Naive thymus-derived CD8-positive, alpha-beta T cell (primary cell): ENCODE results near the gene E2F3. TPM values are rescaled to one million over a fixed set of nuclear protein-coding genes. Genes with fewer than 3 reads are reported as not detected.

Experiments
- ATAC-seq, 2 donors: fragments of 150-1000 bp; cut with Tn5 transposase in 1 of 2; sonication (Bioruptor Pico), chemical (Tn5 transposase) in 1 of 2; 1 replicate in 1 of 2; 2 replicates in 1 of 2; pipeline ENCODE4 v1.10.0; 2021; ENCODE audit warnings: mild to moderate bottlenecking in 2 of 2, moderate library complexity in 2 of 2
- POLR2A ChIA-PET: fragments of 350-600 bp; sonication (Branson Sonifier 250); formaldehyde crosslinking; loops from one replicate; lab custom pipeline; 2021; ENCODE audit warnings: antibody characterized with exemption; lab: Charles Lee
- DNase-seq, 10 donors: peaks; one replicate each; pipeline versions ENCODE4 v3.0.0 to v3.0.0-alpha.2; 2020 to 2022
- H3K27ac Mint-ChIP-seq, 10 donors: one replicate each; pipeline ENCODE4 v1.8.0; 2020 to 2022; ENCODE audit warnings: mild to moderate bottlenecking in 10 of 10, mixed read lengths in 10 of 10, moderate library complexity in 4 of 10, inconsistent platforms in 1 of 10
- H3K27me3 Mint-ChIP-seq, 5 donors: one replicate each; pipeline ENCODE4 v1.8.0; 2021 to 2022; ENCODE audit warnings: mixed read lengths in 5 of 5
- H3K36me3 Mint-ChIP-seq, 3 donors: one replicate each; pipeline ENCODE4 v1.8.0; 2020 to 2022; ENCODE audit warnings: mixed read lengths in 3 of 3, mild to moderate bottlenecking in 2 of 3, inconsistent platforms in 1 of 3
- H3K4me1 Mint-ChIP-seq, 4 donors: one replicate each; pipeline ENCODE4 v1.8.0; 2021 to 2022; ENCODE audit warnings: mixed read lengths in 4 of 4
- H3K4me3 Mint-ChIP-seq, 10 donors: one replicate each; pipeline ENCODE4 v1.8.0; 2020 to 2022; ENCODE audit warnings: mild to moderate bottlenecking in 10 of 10, mixed read lengths in 10 of 10, moderate library complexity in 6 of 10, inconsistent platforms in 1 of 10
- H3K9me3 Mint-ChIP-seq, 9 donors: one replicate each; pipeline ENCODE4 v1.8.0; 2020 to 2022; ENCODE audit warnings: mixed read lengths in 9 of 9, mild to moderate bottlenecking in 3 of 9, inconsistent platforms in 1 of 9, moderate library complexity in 1 of 9
- polyA plus RNA-seq, 3 donors: library from polyadenylated mRNA; unstranded; fragments of 300-500 nt; fragmentation: Illumina TruSeq; gene quantifications; one replicate each; pipeline ENCODE4 v1.2.3, GENCODE V29; 2021
- total RNA-seq, 8 experiments: library from RNA in 2 of 8; stranded (reverse) in 2 of 8; gene quantifications; one replicate each; pipeline ENCODE4 v1.2.3 and lab custom pipeline; 2021 to 2026

E2F3 gene
- total and polyA plus RNA-seq, 5 experiments from 2014 or later, result 4.9 to 45.2 (median 8.0) TPM

GRCh38 chr6:20402342-20403069 lies 827 bp downstream of the E2F3 start:
- H3K4me3 Mint-ChIP-seq, result peak overlapping the region; percentile 88 to 98 (median 95)
- H3K27ac Mint-ChIP-seq, result peak overlapping the region in 6 of 10 donors; percentile 41 to 92 (median 60)
- H3K4me1 Mint-ChIP-seq, result peaks cover 23 to 50% (median 39%) of the 10 kb centered on the region in 4 donors
- H3K27me3 Mint-ChIP-seq, result no peaks in the 10 kb centered on the region
- no peaks in the 10 kb centered on the region for H3K9me3 Mint-ChIP-seq
- POLR2A ChIA-PET, result interaction anchor here (0.6 to 7.8 kb wide), 9 partner anchors 35 to 132 kb away, joined by 4 to 216 read pairs (median 9); partner anchors contain the start of gene CDKAL1
- peak; percentile 14 to 66 (median 38) for DNase-seq
- peak in 1 of 2 donors; percentile 3 for ATAC-seq
- H3K36me3 Mint-ChIP-seq, result peaks cover 0 to 5% (median 3%) of the 10 kb centered on the region in 3 donors

GRCh38 chr6:20403070-20403765 lies 1.5 kb downstream of the E2F3 start:
- DNase-seq (peak; percentile 69 to 94 (median 78)), ATAC-seq (peak; percentile 43)
- Mint-ChIP-seq H3K9me3 (no peaks in the 10 kb centered on the region), H3K36me3 (peaks cover 0 to 7% (median 3%) of the 10 kb centered on the region in 3 donors), H3K4me3 (peak overlapping the region; percentile 55 to 98 (median 88)), H3K27me3 (no peaks in the 10 kb centered on the region), H3K4me1 (peaks cover 25 to 57% (median 46%) of the 10 kb centered on the region in 4 donors), H3K27ac (peak overlapping the region in 8 of 10 donors; percentile 47 to 94 (median 74))
- POLR2A ChIA-PET, result interaction anchor here (0.5 to 7.8 kb wide), 10 partner anchors 35 to 131 kb away, joined by 3 to 216 read pairs (median 6); partner anchors contain the start of gene CDKAL1

- peaks cover 0 to 7% (median 3%) of the 10 kb centered on the region in 3 donors for H3K36me3 Mint-ChIP-seq
- no peaks in the 10 kb centered on the region for H3K9me3 Mint-ChIP-seq
- peak; percentile 12 to 15 for ATAC-seq
- POLR2A ChIA-PET, result interaction anchor here (0.5 to 7.8 kb wide), 22 partner anchors 10 to 532 kb away, joined by 3 to 216 read pairs (median 4); partner anchors contain the start of gene CDKAL1
- H3K27me3 Mint-ChIP-seq, result no peaks in the 10 kb centered on the region
- peak overlapping the region; percentile 83 to 98 (median 96) for H3K4me3 Mint-ChIP-seq
- peak overlapping the region; percentile 87 to 96 (median 94) for H3K27ac Mint-ChIP-seq
- H3K4me1 Mint-ChIP-seq, result peaks cover 25 to 64% (median 49%) of the 10 kb centered on the region in 4 donors
- peak in 9 of 10 donors; percentile 41 to 81 (median 62) for DNase-seq
Measured at GRCh38 chr6:20403766-20404640, 2.3 kb downstream of the E2F3 start.

GRCh38 chr6:20404641-20405032 lies 3.0 kb downstream of the E2F3 start:
- Mint-ChIP-seq H3K27ac (peak overlapping the region; percentile 87 to 96 (median 94)), H3K27me3 (no peaks in the 10 kb centered on the region), H3K4me3 (peak overlapping the region; percentile 83 to 98 (median 96)), H3K36me3 (peaks cover 0 to 7% (median 3%) of the 10 kb centered on the region in 3 donors), H3K4me1 (peaks cover 25 to 66% (median 49%) of the 10 kb centered on the region in 4 donors), H3K9me3 (no peaks in the 10 kb centered on the region)
- POLR2A ChIA-PET, result interaction anchor here (0.5 to 7.8 kb wide), 19 partner anchors 9 to 531 kb away, joined by 3 to 216 read pairs (median 4); no protein-coding TSS in a partner anchor
- ATAC-seq (peak; percentile 28 to 43), DNase-seq (peak; percentile 37 to 78 (median 62))

- Mint-ChIP-seq H3K9me3 (no peaks in the 10 kb centered on the region), H3K4me3 (peak overlapping the region in 2 of 10 donors; percentile 61 to 65), H3K36me3 (peaks cover 0 to 11% (median 7%) of the 10 kb centered on the region in 3 donors), H3K27me3 (no peaks in the 10 kb centered on the region), H3K27ac (peak overlapping the region in 4 of 10 donors; percentile 61 to 76 (median 69)), H3K4me1 (peaks cover 34 to 87% (median 64%) of the 10 kb centered on the region in 4 donors)
- DNase-seq (no peak), ATAC-seq (no peak)
- POLR2A ChIA-PET, result no interaction called here
Measured at GRCh38 chr6:20408851-20409250, 7.2 kb downstream of the E2F3 start.

GRCh38 chr6:20409427-20409971 lies 7.8 kb downstream of the E2F3 start:
- peaks cover 30 to 87% (median 62%) of the 10 kb centered on the region in 4 donors for H3K4me1 Mint-ChIP-seq
- DNase-seq, result no peak
- H3K27me3 Mint-ChIP-seq, result no peaks in the 10 kb centered on the region
- peak overlapping the region in 8 of 10 donors; percentile 15 to 65 (median 28) for H3K4me3 Mint-ChIP-seq
- POLR2A ChIA-PET, result interaction anchor here (2.8 kb wide), 1 partner anchor 90 kb away, joined by 11 read pairs; no protein-coding TSS in a partner anchor
- peak overlapping the region in 6 of 10 donors; percentile 24 to 76 (median 65) for H3K27ac Mint-ChIP-seq
- H3K9me3 Mint-ChIP-seq, result no peaks in the 10 kb centered on the region
- ATAC-seq, result peak in 1 of 2 donors; percentile 14
- peaks cover 0 to 11% (median 7%) of the 10 kb centered on the region in 3 donors for H3K36me3 Mint-ChIP-seq

- peak overlapping the region in 2 of 10 donors; percentile 47 to 63 for H3K4me3 Mint-ChIP-seq
- H3K27me3 Mint-ChIP-seq, result no peaks in the 10 kb centered on the region
- peak overlapping the region in 6 of 10 donors; percentile 2 to 77 (median 24) for H3K27ac Mint-ChIP-seq
- ATAC-seq (no peak), DNase-seq (no peak)
- peaks cover 0 to 10% (median 7%) of the 10 kb centered on the region in 3 donors for H3K36me3 Mint-ChIP-seq
- H3K4me1 Mint-ChIP-seq, result peaks cover 42 to 92% (median 74%) of the 10 kb centered on the region in 4 donors
- H3K9me3 Mint-ChIP-seq, result no peaks in the 10 kb centered on the region
- POLR2A ChIA-PET, result interaction anchor here (2.8 kb wide), 1 partner anchor 92 kb away, joined by 11 read pairs; no protein-coding TSS in a partner anchor
Measured at GRCh38 chr6:20411544-20411943, 9.9 kb downstream of the E2F3 start.

GRCh38 chr6:20411953-20412681 lies 10.4 kb downstream of the E2F3 start:
- Mint-ChIP-seq H3K4me3 (no peak overlapping the region), H3K36me3 (peaks cover 0 to 8% (median 6%) of the 10 kb centered on the region in 3 donors), H3K9me3 (no peaks in the 10 kb centered on the region), H3K4me1 (peaks cover 42 to 92% (median 75%) of the 10 kb centered on the region in 4 donors), H3K27ac (peak overlapping the region in 7 of 10 donors; percentile 2 to 77 (median 24)), H3K27me3 (no peaks in the 10 kb centered on the region)
- POLR2A ChIA-PET, result interaction anchor here (2.8 kb wide), 1 partner anchor 92 kb away, joined by 11 read pairs; no protein-coding TSS in a partner anchor
- ATAC-seq, result no peak
- DNase-seq, result no peak

- H3K36me3 Mint-ChIP-seq, result peaks cover 0 to 8% (median 3%) of the 10 kb centered on the region in 3 donors
- DNase-seq, result no peak
- H3K4me3 Mint-ChIP-seq, result no peak overlapping the region
- POLR2A ChIA-PET, result interaction anchor here (2.5 kb wide), 1 partner anchor 8 kb away, joined by 7 read pairs; no protein-coding TSS in a partner anchor
- peak overlapping the region in 1 of 10 donors; percentile 44 for H3K27ac Mint-ChIP-seq
- H3K4me1 Mint-ChIP-seq, result peaks cover 39 to 90% (median 72%) of the 10 kb centered on the region in 4 donors
- no peak for ATAC-seq
- H3K27me3 Mint-ChIP-seq, result no peaks in the 10 kb centered on the region
- no peaks in the 10 kb centered on the region for H3K9me3 Mint-ChIP-seq
Measured at GRCh38 chr6:20412682-20413073, 11.0 kb downstream of the E2F3 start.

GRCh38 chr6:20413826-20414225 lies 12.1 kb downstream of the E2F3 start:
- POLR2A ChIA-PET, result interaction anchor here (1.6 to 2.5 kb wide), 2 partner anchors 9 to 94 kb away, joined by 5 to 7 read pairs; no protein-coding TSS in a partner anchor
- Mint-ChIP-seq H3K27me3 (no peaks in the 10 kb centered on the region), H3K4me1 (peaks cover 44 to 89% (median 74%) of the 10 kb centered on the region in 4 donors), H3K36me3 (peaks cover 0 to 8% (median 0%) of the 10 kb centered on the region in 3 donors), H3K4me3 (no peak overlapping the region), H3K9me3 (no peaks in the 10 kb centered on the region), H3K27ac (peak overlapping the region in 4 of 10 donors; percentile 31 to 77 (median 52))
- ATAC-seq (no peak), DNase-seq (no peak)
